Erythroblast (primary cell): ENCODE measurements around the gene GRIK2.
A peak's percentile ranks its signal among the peaks of the same experiment; 100 is the strongest.

Experiments
- DNase-seq, 2 experiments: peaks; one replicate each; lab custom pipeline; 2025; lab: John Stamatoyannopoulos, UW
- GATA1 ChIP-seq: IDR thresholded peaks from 2 replicates; pipeline ENCODE4 v1.6.1; 2011; ENCODE audit warnings: low read depth, mild to moderate bottlenecking, control low read depth, low read length, moderate library complexity
- POLR2A ChIP-seq: IDR thresholded peaks from 2 replicates; pipeline ENCODE4 v1.6.1; 2011; ENCODE audit warnings: mild to moderate bottlenecking, low read length

The GRIK2 gene

GRCh38 chr6:101738481-101738880, 345.0 kb downstream of the GRIK2 start:
- no peak for TF ChIP-seq GATA1
- no peak for TF ChIP-seq POLR2A
- no peak for DNase-seq

DNA sequence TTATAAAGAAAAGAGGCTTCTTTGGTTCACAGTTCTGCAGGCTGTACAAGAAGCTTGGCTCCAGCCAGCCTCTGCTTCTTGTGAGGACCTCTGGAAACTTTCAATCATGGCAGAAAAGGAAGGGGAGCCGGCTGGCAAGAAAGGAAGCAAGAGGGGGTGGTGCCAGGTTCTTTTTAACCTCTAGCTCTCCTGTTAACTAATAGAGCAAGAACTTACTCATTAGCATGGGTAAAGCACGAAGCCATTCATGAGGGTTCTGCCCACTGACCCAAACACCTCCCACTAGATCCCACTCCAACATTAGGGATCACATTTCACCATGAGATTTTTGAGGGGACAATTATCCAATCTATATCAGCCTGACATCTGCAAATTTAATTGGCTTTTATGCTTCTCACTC, 347.1 kb downstream of the GRIK2 start:
- TF ChIP-seq POLR2A (no peak), GATA1 (no peak)
- DNase-seq = no peak

GRCh38 chr6:101741474-101742171, 348.1 kb downstream of the GRIK2 start:
- no peak for TF ChIP-seq GATA1
- TF ChIP-seq POLR2A = no peak
- DNase-seq = no peak

DNA sequence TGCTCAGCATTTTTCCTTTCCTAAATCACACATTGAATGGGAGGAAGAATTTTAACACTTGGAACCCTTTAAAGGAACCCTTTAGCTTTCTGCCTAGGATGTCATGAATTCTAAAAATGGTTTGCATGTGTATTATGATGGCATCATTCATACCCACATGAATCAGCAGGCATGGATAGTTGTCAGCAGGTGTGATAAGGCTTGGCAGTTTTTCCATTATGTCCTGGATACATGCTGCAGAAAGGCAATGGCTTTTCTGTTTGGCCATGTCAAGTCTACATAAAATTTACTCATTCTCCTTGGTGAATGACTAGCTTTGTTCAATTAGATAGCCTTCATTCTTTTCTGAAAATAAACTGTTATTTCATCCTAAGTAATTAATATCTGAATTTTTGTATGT, 353.7 kb downstream of the GRIK2 start:
- DNase-seq = no peak

GRCh38 chr6:101747716-101748115, 354.2 kb downstream of the GRIK2 start:
- peak in 1 of 2 experiments; percentile 2 for DNase-seq
- TF ChIP-seq GATA1 (no peak), POLR2A (no peak)

More for the DNA sequence above, 353.7 kb downstream of the GRIK2 start:
- TF ChIP-seq GATA1 = no peak
- TF ChIP-seq POLR2A = no peak

- no peak for DNase-seq
- no peak for TF ChIP-seq GATA1
- no peak for TF ChIP-seq POLR2A
These were observed 362.4 kb downstream of the GRIK2 start for GRCh38 chr6:101755931-101756330.

DNA sequence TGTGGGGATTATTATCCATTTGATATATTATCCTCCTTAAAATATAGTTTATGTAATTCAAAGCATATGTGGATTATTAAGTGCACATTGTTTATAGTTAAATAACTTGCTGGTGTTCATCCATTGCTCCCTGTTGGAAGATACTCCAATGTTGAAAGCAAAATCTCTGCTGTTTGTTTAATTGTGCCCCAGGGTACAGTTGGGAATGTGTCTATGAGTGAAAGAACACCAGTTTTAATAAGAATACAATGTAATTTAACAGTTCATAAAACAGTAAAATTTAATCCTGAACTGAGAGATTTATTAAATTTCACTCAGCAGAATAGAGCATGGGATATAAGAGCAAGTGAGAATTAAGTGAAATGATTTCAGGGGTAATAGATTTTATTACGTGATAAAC, 364.9 kb downstream of the GRIK2 start:
- DNase-seq = no peak

DNA sequence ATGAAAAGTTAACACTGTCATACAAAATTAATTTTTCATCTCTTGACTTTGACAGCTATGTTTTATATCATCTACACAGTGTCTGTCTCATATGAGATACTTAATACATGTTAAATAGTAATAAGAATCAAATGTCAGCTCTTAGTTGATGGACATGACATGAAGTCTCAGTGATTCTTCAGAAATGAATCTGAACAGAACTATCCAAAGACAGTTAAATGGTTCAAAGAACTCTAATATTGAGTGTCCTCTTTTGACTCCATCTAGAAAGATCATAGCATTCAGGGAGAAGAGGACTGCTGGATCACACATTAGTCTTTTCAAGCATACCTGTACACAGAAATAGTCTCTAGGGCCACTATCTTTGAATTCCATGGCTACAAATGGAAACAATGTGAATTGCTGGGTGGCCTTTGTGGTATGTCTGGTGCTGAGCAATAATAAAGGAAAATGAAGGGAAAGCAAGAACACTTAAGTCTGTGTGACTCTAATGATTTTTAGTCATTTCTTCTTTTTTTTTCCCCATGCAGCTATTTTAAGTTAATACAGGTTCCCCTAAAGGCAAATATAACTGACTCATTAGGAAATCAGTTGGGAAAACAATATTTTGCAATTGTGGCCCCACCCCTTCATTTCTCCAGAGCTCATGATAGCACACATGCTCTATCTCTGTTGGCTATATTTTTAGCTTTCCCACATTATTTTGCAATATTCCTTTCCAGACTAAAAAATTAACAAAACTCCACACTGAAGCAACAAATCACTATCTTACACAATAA, 367.5 kb downstream of the GRIK2 start:
- TF ChIP-seq POLR2A (no peak), GATA1 (no peak)
- no peak for DNase-seq

More for the DNA sequence above, 364.9 kb downstream of the GRIK2 start:
- TF ChIP-seq POLR2A = no peak
- no peak for TF ChIP-seq GATA1

GRCh38 chr6:101762851-101763250, 369.3 kb downstream of the GRIK2 start:
- TF ChIP-seq GATA1 (no peak), POLR2A (no peak)
- DNase-seq = no peak

DNA sequence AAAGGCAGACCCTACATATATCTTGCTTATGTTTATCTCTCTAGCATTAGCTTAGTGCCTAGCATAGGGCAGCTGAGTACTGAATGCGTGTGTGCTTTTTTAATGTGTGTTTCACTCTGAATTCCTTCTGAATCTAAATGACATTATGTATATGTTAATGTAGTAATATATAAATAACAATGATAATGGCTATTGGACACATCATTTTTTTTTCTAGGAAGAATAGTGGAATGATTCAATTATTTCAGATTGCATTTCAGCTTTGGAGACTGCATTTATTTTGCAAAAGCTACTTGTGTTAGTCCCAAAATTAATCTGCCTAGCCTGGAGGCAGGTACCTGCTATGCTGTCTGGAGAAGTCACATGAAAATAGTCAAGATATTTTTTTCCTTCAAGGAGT, 371.8 kb downstream of the GRIK2 start:
- no peak for TF ChIP-seq POLR2A
- TF ChIP-seq GATA1 = no peak
- no peak for DNase-seq

GRCh38 chr6:101770116-101770515, 376.6 kb downstream of the GRIK2 start:
- DNase-seq = no peak
- TF ChIP-seq POLR2A (no peak), GATA1 (no peak)

DNA sequence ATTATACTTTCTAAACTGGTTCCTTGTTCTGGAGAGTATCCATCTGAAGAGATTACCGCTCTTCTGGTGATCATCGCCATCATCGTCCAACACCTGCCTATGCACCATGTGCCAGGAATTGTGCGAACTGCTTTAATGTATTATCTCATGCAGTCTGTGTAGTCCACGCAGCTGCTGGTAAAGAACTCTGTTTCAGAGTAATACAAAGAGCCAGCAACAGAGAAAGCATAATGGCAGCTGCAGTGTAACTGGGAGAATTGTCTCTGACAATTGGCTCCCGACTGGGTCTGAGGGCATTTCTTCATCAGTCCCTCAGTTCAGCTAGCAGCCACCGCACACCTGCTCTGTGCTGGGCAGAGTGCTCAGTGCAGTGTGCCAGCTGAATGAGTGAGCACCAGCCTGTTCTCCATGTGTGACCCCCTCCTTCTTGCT, 383.4 kb downstream of the GRIK2 start:
- no peak for DNase-seq
- TF ChIP-seq POLR2A (no peak), GATA1 (no peak)

GRCh38 chr6:101777646-101778045, 384.1 kb downstream of the GRIK2 start:
- DNase-seq = no peak
- TF ChIP-seq GATA1 (no peak), POLR2A (no peak)
